ENCODE data around the gene RNU5D-1. TPM values are rescaled to one million over a fixed set of nuclear protein-coding genes. Genes with fewer than 3 reads are reported as not detected.
A peak's percentile ranks its signal among the peaks of the same experiment; 100 is the strongest.
"Not testable (repeated sequence)": the region's sequence is repeated elsewhere in the genome, so short reads cannot be mapped to it uniquely, and the experiment has no call there.

Gene RNU5D-1
- total RNA-seq, 2 experiments from 2014 or later = not detected

DNA sequence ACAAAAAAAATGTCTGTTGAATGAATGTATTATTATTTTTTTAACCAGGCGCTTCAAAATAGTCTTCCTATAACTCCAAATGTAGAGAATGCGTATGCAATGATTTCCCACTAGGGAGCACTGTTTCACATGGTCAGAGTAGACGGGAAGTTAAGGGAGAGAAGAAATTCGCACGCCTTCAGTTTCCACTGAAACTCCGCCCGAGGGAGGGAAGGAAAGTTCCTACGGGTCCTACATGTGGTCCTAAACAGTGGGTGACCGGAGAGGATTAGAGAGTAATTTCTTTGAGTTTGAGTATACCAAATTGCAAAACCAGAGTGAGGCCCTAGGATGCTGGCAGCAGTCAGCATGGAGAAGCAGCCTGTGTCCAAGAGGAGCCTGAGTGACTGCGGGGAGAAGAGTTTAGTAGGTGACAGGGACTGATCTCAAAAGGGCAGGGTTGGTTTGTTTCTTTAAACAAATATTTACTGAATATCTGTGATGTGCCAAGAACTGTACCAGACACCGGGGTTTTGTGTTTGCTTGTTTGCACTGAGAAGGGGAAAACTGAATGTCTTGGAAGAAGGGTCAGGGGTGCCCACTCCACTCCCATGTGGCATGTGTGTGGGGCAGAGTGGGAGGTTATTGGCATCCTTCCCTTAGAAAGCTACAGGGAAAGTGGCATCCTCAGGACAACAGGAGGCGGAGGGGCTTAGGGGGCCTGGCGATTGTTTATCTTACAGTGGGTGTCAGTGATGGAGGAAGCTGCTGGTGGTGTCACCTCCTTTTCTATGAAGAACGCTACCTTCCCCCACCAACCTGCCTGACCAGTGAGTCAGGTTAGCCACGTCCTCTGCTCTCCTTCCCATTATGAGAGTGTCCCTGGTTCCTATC lies 22.8 kb downstream of the RNU5D-1 start:
- no peak overlapping the region for H3K4me3 Mint-ChIP-seq
- no peaks in the 10 kb centered on the region for H3K36me3 Mint-ChIP-seq (ENCODE audit: low read depth)
- no peaks in the 10 kb centered on the region for H3K9me3 Mint-ChIP-seq
- ChIA-PET POLR2A (interaction anchor here (0.5 kb wide), 1 partner anchor 13 kb away, joined by 7 read pairs; no protein-coding TSS in a partner anchor), CTCF (interaction anchor here (0.6 to 1.4 kb wide), 2 partner anchors 23 to 824 kb away, joined by 6 to 7 read pairs; partner anchors contain the start of gene RNU5D-1)
- DNase-seq = peak; percentile 57
- peaks cover 13% of the 10 kb centered on the region for H3K27me3 Mint-ChIP-seq
- no peak overlapping the region for H3K27ac Mint-ChIP-seq
- H3K4me1 Mint-ChIP-seq = peaks cover 11% of the 10 kb centered on the region

DNA sequence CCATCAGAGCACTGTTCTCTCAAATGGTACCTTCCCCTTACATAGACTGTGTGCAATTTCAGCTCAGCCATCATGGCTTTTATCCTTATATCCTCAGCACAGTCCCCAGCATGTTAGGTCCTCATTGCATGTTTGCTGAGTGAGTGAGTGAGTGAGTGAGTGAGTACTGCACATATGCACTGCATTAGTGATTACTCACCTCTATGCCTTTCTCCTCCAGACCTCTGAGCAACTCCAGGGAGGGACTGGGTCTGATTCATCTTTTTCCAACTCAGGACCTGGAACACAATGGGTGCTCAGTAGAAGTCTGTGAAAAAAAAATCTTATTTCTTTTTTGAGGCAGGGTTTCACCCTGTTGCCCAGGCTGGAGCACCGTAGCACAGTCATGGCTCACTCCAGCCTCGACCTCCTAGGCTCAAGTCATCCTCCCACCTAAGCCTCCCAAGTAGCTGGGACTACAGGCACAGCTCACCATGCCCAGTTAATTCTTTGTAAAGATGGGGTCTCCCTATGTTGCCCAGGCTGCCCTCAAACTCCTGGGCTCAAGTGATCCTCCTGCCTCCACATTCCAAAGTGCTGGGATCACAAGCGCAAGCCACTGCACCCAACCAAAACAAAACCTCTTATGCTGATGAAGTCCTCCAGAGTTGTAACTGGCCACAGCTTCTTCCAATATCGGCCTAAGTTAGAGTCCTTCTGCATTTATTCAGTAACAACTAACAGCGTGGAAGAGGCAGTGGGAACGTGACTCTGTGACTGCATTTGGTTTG lies 23.7 kb downstream of the RNU5D-1 start:
- CTCF ChIA-PET = interaction anchor here (0.9 to 1.4 kb wide), 4 partner anchors 10 to 26 kb away, joined by 3 to 4 read pairs (median 3); no protein-coding TSS in a partner anchor
- peaks cover 13% of the 10 kb centered on the region for H3K27me3 Mint-ChIP-seq

DNA sequence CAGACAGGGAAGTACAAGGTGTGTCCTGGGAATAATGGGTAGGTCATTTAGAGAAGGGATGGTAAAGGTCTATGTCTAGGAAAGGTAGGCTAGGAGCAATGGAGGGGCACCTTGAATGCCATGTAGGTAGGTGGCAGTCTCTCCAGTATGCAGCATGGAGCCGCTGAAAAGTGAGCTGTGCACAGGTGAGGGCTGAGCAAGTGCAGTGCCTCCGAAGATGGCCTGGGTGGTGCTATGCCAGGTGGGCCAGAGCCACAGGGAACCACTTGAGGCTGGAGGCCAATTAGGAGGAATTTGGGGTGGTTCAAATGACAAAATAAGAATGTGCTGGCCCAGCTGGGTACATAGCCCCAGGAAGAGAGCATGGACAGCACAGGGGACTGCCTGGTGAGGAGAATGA lies 25.0 kb downstream of the RNU5D-1 start:
- no peak for DNase-seq
- ChIA-PET CTCF (interaction anchor here (1.0 to 2.1 kb wide), 3 partner anchors 9 to 16 kb away, joined by 3 to 5 read pairs (median 3); no protein-coding TSS in a partner anchor), POLR2A (no interaction called here)
- Mint-ChIP-seq H3K4me1 (peaks cover 11% of the 10 kb centered on the region), H3K27me3 (peaks cover 4% of the 10 kb centered on the region), H3K36me3 (ENCODE audit: low read depth) (no peaks in the 10 kb centered on the region), H3K9me3 (no peaks in the 10 kb centered on the region), H3K4me3 (no peak overlapping the region), H3K27ac (no peak overlapping the region)

More for the DNA sequence above, 23.7 kb downstream of the RNU5D-1 start:
- no peak overlapping the region for H3K27ac Mint-ChIP-seq
- H3K4me3 Mint-ChIP-seq = no peak overlapping the region
- peaks cover 11% of the 10 kb centered on the region for H3K4me1 Mint-ChIP-seq
- no peaks in the 10 kb centered on the region for H3K9me3 Mint-ChIP-seq
- no peak for DNase-seq
- H3K36me3 Mint-ChIP-seq (ENCODE audit: low read depth) = no peaks in the 10 kb centered on the region
- POLR2A ChIA-PET = no interaction called here

DNA sequence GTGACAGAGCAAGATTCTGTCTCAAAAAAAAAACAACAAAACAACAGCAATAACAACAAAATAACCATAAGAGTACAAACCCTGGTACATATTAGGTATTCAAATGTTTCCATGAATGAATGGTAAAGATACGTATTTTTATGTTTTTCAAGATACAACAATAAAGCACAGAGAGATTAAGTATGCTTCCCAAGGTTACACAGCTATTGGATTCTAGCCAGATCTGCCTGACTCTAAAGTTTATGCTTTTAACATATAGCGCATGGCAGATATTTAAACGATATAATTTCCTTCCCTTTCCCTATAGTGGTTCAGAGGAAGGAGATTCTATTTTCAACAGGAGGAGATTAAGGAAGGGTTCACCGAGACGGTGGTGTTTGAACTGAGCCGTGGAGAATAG lies 25.5 kb downstream of the RNU5D-1 start:
- no peak overlapping the region for H3K4me3 Mint-ChIP-seq
- ChIA-PET CTCF (interaction anchor here (1.4 to 2.1 kb wide), 2 partner anchors 9 to 12 kb away, joined by 3 to 5 read pairs; no protein-coding TSS in a partner anchor), POLR2A (no interaction called here)
- no peaks in the 10 kb centered on the region for H3K27me3 Mint-ChIP-seq
- no peak for DNase-seq
- H3K36me3 Mint-ChIP-seq (ENCODE audit: low read depth) = no peaks in the 10 kb centered on the region
- no peaks in the 10 kb centered on the region for H3K9me3 Mint-ChIP-seq
- no peak overlapping the region for H3K27ac Mint-ChIP-seq
- H3K4me1 Mint-ChIP-seq = peaks cover 11% of the 10 kb centered on the region

DNA sequence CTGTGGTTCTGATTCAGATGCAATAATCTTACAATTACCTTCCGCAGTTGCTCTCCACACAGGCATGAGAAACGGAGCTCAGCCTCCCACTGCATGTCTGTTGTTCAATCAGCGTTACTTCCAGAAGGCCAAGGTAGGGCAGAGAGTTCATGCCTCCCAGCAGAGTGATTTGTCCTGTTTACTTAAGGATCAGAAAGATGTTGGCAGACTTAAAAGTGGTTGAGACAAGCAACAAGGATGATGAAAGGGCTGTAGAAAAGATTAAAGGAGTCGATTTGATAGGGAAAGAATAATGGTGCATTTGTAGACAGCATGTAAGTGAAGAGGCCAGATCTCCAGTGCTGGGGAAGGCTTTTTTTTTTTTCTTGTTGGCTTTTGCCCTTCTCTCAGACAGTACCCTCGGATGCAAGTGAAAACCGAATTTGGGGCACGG lies 29.8 kb downstream of the RNU5D-1 start:
- H3K27ac Mint-ChIP-seq = no peak overlapping the region
- no peak overlapping the region for H3K4me3 Mint-ChIP-seq
- H3K9me3 Mint-ChIP-seq = no peaks in the 10 kb centered on the region
- H3K27me3 Mint-ChIP-seq = no peaks in the 10 kb centered on the region
- no peak for DNase-seq
- peaks cover 16% of the 10 kb centered on the region for H3K4me1 Mint-ChIP-seq
- ChIA-PET POLR2A (no interaction called here), CTCF (no interaction called here)
- H3K36me3 Mint-ChIP-seq (ENCODE audit: low read depth) = no peaks in the 10 kb centered on the region

DNA sequence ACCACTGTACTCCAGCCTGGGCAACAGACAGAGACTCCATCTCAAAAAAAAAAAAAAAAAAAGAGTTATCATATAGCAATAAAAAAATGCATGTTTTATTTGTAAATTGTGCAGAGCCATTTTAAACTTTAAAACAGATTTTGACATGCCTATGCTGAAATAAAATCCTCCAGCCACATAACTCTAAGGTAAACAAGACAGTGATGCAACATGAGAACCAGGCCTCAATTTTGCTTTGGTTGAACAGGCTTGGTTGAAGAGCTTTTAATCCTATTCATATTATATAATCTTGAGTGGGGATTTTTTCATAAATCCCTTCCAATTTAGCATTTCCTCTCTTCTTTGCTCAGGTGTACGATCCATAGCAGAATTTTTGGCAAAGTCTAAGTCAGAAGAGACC lies 30.4 kb downstream of the RNU5D-1 start:
- POLR2A ChIA-PET = interaction anchor here (1.3 kb wide), 1 partner anchor 22 kb away, joined by 6 read pairs; no protein-coding TSS in a partner anchor
- no peaks in the 10 kb centered on the region for H3K36me3 Mint-ChIP-seq (ENCODE audit: low read depth)

DNA sequence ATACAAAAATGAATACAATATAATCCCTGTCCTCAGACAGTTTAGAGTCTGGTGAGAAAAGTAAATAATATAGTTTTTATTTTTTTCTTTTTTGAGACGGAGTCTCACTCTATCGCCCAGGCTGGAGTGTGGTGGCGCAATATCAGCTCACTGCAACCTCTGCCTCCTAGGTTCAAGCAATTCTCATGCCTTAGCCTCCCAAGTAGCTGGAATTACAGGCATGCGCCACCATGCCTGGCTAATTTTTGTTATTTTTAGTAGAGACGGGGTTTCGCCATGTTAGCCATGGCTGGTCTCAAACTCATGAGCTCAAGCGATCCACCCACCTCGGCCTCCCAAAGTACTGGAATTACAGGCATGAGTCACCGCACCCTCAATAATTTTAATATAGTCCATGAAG lies 31.6 kb downstream of the RNU5D-1 start:
- POLR2A ChIA-PET = interaction anchor here (1.3 kb wide), 1 partner anchor 23 kb away, joined by 6 read pairs; no protein-coding TSS in a partner anchor
- H3K4me3 Mint-ChIP-seq = not testable (repeated sequence)

More for the DNA sequence above, 30.4 kb downstream of the RNU5D-1 start:
- H3K4me1 Mint-ChIP-seq = peaks cover 20% of the 10 kb centered on the region
- no peaks in the 10 kb centered on the region for H3K27me3 Mint-ChIP-seq
- H3K9me3 Mint-ChIP-seq = no peaks in the 10 kb centered on the region
- no peak overlapping the region for H3K4me3 Mint-ChIP-seq
- CTCF ChIA-PET = no interaction called here
- DNase-seq = no peak
- no peak overlapping the region for H3K27ac Mint-ChIP-seq

DNA sequence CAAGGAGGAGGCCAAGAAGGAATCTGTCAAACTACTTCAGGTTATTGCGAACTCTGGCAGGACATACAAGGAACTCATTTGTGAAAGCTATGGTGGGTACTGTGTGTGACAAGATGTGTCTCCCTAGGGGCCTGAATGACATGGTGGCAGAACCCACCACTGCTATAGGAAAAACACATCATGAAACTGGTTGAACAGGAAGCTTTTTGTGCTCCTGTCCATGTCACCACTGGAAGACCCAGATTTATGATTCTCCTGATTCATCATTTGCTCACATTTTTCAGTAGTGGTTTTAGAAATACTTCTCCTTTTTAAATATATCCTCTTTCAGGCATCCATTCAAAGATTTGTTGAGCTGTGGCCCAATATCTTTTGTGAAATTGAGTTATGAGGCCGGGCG lies 32.8 kb downstream of the RNU5D-1 start:
- Mint-ChIP-seq H3K9me3 (no peaks in the 10 kb centered on the region), H3K4me1 (peaks cover 20% of the 10 kb centered on the region), H3K4me3 (no peak overlapping the region), H3K27ac (no peak overlapping the region), H3K36me3 (ENCODE audit: low read depth) (no peaks in the 10 kb centered on the region), H3K27me3 (no peaks in the 10 kb centered on the region)
- ChIA-PET POLR2A (no interaction called here), CTCF (interaction anchor here (1.2 kb wide), 2 partner anchors 13 to 17 kb away, joined by 3 to 4 read pairs; no protein-coding TSS in a partner anchor)
- no peak for DNase-seq

More for the DNA sequence above, 31.6 kb downstream of the RNU5D-1 start:
- H3K36me3 Mint-ChIP-seq (ENCODE audit: low read depth); H3K9me3 Mint-ChIP-seq; H3K27ac Mint-ChIP-seq; DNase-seq; H3K27me3 Mint-ChIP-seq: not testable (repeated sequence)
- peaks cover 20% of the 10 kb centered on the region for H3K4me1 Mint-ChIP-seq
- CTCF ChIA-PET = interaction anchor here (0.7 kb wide), 2 partner anchors 16 to 99 kb away, joined by 3 read pairs; no protein-coding TSS in a partner anchor

DNA sequence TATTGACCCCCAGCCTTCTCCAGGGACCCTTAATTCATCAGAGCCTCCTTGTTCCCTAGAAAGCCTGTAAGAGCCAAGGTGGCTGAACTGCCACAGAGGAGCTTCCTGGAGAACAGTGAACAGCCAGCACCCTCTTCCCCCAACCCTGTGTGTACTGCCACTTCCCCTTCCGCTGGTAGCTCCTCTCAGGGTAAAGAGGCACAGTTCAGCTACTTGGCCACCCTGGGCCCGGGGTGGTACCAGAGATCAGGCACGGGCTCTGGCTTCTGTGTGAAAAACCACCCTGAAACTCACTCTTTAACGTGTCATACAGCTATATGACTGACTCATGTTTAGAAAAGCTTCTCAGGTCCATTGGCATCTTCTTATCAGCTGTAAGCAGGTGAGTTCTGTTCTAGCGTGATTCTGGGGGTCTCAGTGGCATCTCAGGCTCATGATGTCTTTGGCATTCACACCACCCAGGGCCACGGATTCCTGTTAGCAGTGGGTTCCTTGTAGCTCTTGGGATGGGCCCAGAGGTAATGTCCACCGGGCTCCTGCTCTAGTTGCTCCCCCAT lies 34.1 kb downstream of the RNU5D-1 start:
- ChIA-PET POLR2A (interaction anchor here (1.1 to 1.4 kb wide), 2 partner anchors 25 to 113 kb away, joined by 3 to 17 read pairs; no protein-coding TSS in a partner anchor), CTCF (interaction anchor here (0.8 to 1.8 kb wide), 12 partner anchors 9 to 539 kb away, joined by 3 to 6 read pairs (median 3); no protein-coding TSS in a partner anchor)
- H3K9me3 Mint-ChIP-seq = no peaks in the 10 kb centered on the region
- no peaks in the 10 kb centered on the region for H3K36me3 Mint-ChIP-seq (ENCODE audit: low read depth)
- H3K4me1 Mint-ChIP-seq = peaks cover 20% of the 10 kb centered on the region
- no peaks in the 10 kb centered on the region for H3K27me3 Mint-ChIP-seq
- peak overlapping the region; percentile 25 for H3K4me3 Mint-ChIP-seq
- H3K27ac Mint-ChIP-seq = peak overlapping the region; percentile 86
- peak; percentile 64 for DNase-seq

DNA sequence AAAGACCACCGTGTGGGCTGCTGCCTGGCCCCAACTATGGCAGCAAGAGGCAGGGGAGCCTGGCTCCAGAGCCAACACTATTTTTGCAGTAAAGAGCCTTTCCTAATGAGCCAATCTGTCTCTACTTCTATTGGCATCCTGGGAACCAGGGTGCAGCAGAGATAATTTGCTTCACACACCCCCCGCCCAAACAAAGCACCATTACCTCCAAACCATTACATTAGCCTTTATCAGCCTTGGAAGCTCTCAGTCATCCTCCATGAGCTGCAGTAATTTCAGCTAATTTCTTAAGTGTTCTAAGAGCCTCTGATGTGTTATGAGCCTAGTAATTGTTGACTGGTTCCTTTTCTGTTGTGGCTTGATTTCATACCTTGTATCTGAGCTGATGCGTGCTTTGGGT lies 34.9 kb downstream of the RNU5D-1 start:
- H3K4me1 Mint-ChIP-seq = peaks cover 20% of the 10 kb centered on the region
- H3K4me3 Mint-ChIP-seq = no peak overlapping the region
- ChIA-PET CTCF (interaction anchor here (0.6 to 1.8 kb wide), 12 partner anchors 10 to 1134 kb away, joined by 3 to 6 read pairs (median 4); no protein-coding TSS in a partner anchor), POLR2A (interaction anchor here (1.1 to 1.4 kb wide), 2 partner anchors 26 to 113 kb away, joined by 3 to 17 read pairs; no protein-coding TSS in a partner anchor)
- H3K27me3 Mint-ChIP-seq = peaks cover 2% of the 10 kb centered on the region
- no peaks in the 10 kb centered on the region for H3K36me3 Mint-ChIP-seq (ENCODE audit: low read depth)
- H3K27ac Mint-ChIP-seq = peak overlapping the region; percentile 86
- no peaks in the 10 kb centered on the region for H3K9me3 Mint-ChIP-seq
- no peak for DNase-seq

DNA sequence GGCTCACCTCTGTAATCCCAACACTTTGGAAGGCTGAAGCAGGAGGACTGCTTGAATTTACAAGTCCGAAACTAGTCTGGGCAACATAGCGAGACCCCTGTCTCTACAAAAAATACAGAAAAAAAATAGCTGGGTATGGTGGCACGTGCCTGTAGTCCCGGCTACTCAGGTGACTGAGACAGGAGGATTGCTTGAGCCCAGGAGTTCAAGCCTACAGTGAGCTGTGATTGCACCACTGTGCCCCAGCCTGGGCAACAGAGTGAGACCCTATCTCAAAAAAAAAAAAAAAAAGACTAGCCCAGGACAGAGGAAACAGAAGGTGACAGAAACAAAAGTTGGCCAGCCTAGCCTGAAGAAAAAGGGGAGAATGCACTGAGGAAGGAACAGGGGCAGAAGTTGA lies 35.3 kb downstream of the RNU5D-1 start:
- no peak overlapping the region for H3K4me3 Mint-ChIP-seq
- peaks cover 2% of the 10 kb centered on the region for H3K27me3 Mint-ChIP-seq
- POLR2A ChIA-PET = no interaction called here
- CTCF ChIA-PET = interaction anchor here (0.6 to 1.7 kb wide), 4 partner anchors 9 to 105 kb away, joined by 3 to 6 read pairs (median 4); no protein-coding TSS in a partner anchor
- no peaks in the 10 kb centered on the region for H3K36me3 Mint-ChIP-seq (ENCODE audit: low read depth)
- H3K4me1 Mint-ChIP-seq = peaks cover 20% of the 10 kb centered on the region
- no peaks in the 10 kb centered on the region for H3K9me3 Mint-ChIP-seq
- peak overlapping the region; percentile 80 for H3K27ac Mint-ChIP-seq
- no peak for DNase-seq

DNA sequence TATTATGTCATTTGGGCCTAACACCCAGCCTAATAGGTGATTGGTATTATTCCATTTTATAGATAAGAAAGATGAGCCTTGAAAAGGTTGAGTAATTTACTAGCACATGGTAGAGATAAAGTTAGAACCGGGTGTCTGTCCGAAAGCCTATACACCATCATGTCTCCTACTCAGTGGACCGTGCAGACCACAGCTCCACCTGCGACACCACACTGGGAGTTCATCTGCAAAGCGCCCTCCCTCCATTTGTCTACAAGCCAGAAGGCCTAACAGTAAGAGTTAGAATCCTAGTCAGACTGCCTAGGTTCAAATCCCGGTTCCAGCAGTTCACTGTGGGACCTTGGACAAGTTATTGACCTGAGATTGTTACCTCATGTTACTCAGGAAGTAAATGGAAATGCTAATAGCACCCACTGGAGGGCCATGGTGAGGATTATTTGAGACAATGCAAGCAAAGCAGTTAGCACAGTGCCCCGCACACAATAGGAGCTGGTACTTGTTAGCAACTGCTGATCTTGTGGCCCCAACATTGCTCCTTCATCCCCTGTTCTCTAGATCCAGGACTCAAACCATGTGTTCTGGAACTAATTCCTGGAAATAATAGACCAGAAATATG lies 36.0 kb downstream of the RNU5D-1 start:
- peaks cover 2% of the 10 kb centered on the region for H3K27me3 Mint-ChIP-seq
- no peaks in the 10 kb centered on the region for H3K9me3 Mint-ChIP-seq
- no peak overlapping the region for H3K27ac Mint-ChIP-seq
- H3K4me1 Mint-ChIP-seq = peaks cover 20% of the 10 kb centered on the region
- H3K4me3 Mint-ChIP-seq = no peak overlapping the region
- H3K36me3 Mint-ChIP-seq (ENCODE audit: low read depth) = no peaks in the 10 kb centered on the region
- DNase-seq = no peak
- POLR2A ChIA-PET = no interaction called here
- CTCF ChIA-PET = interaction anchor here (0.6 to 1.3 kb wide), 2 partner anchors 15 to 106 kb away, joined by 3 to 4 read pairs; no protein-coding TSS in a partner anchor
